Liver (tissue), 9 donors: ENCODE results near the gene MARCKS. TPM values are rescaled to one million over a fixed set of nuclear protein-coding genes. Genes with fewer than 3 reads are reported as not detected.

Source experiments
- DNase-seq: peaks from one replicate; pipeline ENCODE4 v3.0.0-alpha.2; 2017; ENCODE audit warnings: low spot score
- H3K27ac ChIP-seq, 2 donors: one replicate each; pipeline ENCODE4 v1.7.0; 2013; ENCODE audit warnings: inconsistent platforms in 2 of 2, low read length in 2 of 2, control low read depth in 1 of 2, low read depth in 1 of 2, mild to moderate bottlenecking in 1 of 2
- H3K27me3 ChIP-seq, 4 donors: one replicate each; pipeline versions ENCODE4 v1.6.1 to v1.7.0; 2013; ENCODE audit warnings: low read length in 3 of 4, inconsistent platforms in 1 of 4, mild to moderate bottlenecking in 1 of 4, moderate library complexity in 1 of 4; ENCODE audit not compliant: control insufficient read depth in 4 of 4, insufficient read depth in 4 of 4
- H3K36me3 ChIP-seq, 4 donors: one replicate each; pipeline versions ENCODE4 v1.6.1 to v1.7.0; 2013; ENCODE audit warnings: low read length in 3 of 4, mild to moderate bottlenecking in 3 of 4, low read depth in 1 of 4, moderate library complexity in 1 of 4; ENCODE audit not compliant: control insufficient read depth in 4 of 4, insufficient read depth in 3 of 4
- H3K4me1 ChIP-seq, 4 donors: one replicate each; pipeline versions ENCODE4 v1.6.1 to v1.7.0; 2013; ENCODE audit warnings: low read length in 3 of 4, mild to moderate bottlenecking in 3 of 4, moderate library complexity in 1 of 4; ENCODE audit not compliant: control insufficient read depth in 4 of 4, insufficient read depth in 4 of 4
- H3K4me3 ChIP-seq, 3 donors: one replicate each; pipeline versions ENCODE4 v1.6.1 to v1.7.0; 2013; ENCODE audit warnings: low read length in 3 of 3, control low read depth in 1 of 3, low read depth in 1 of 3, mild to moderate bottlenecking in 1 of 3
- H3K9ac ChIP-seq, 2 donors: one replicate each; pipeline ENCODE4 v1.7.0; 2013; ENCODE audit warnings: low read length in 2 of 2, mild to moderate bottlenecking in 2 of 2, moderate library complexity in 2 of 2, control low read depth in 1 of 2, low read depth in 1 of 2
- H3K9me3 ChIP-seq, 4 donors: one replicate each; pipeline versions ENCODE4 v1.6.1 to v1.7.0; 2013; ENCODE audit warnings: low read length in 3 of 4; ENCODE audit not compliant: control insufficient read depth in 4 of 4
- ATF3 ChIP-seq: IDR thresholded peaks from 2 replicates; pipeline ENCODE4 v1.6.1; 2016; ENCODE audit warnings: antibody characterized with exemption
- CTCF ChIP-seq: fragments of 150-350 bp; IDR thresholded peaks from 2 replicates; pipeline ENCODE4 v1.5.1; 2017; ENCODE audit warnings: improper control_type of control experiment, low read depth, low read length; ENCODE audit not compliant: missing input control
- EGR1 ChIP-seq, 2 donors: IDR thresholded peaks; 2 replicates each; pipeline ENCODE4 v1.6.1; 2016 to 2018; ENCODE audit warnings: antibody characterized with exemption in 2 of 2, low read depth in 2 of 2
- FOXA1 ChIP-seq: IDR thresholded peaks from 2 replicates; pipeline ENCODE4 v1.6.1; 2016; ENCODE audit warnings: antibody characterized with exemption
- FOXA2 ChIP-seq: IDR thresholded peaks from 2 replicates; pipeline ENCODE4 v1.6.1; 2016; ENCODE audit warnings: antibody characterized with exemption
- GABPA ChIP-seq, 2 donors: IDR thresholded peaks in 1 of 2; conservative IDR thresholded peaks in 1 of 2; 2 replicates each; pipeline ENCODE4 v1.6.1; 2016; ENCODE audit warnings: antibody characterized with exemption in 2 of 2, mild to moderate bottlenecking in 1 of 2, moderate library complexity in 1 of 2
- HNF4G ChIP-seq: IDR thresholded peaks from 2 replicates; pipeline ENCODE4 v1.6.1; 2016; ENCODE audit warnings: antibody characterized with exemption
- JUND ChIP-seq, 2 donors: IDR thresholded peaks; 2 replicates each; pipeline ENCODE4 v1.6.1; 2016; ENCODE audit warnings: antibody characterized with exemption in 2 of 2
- NR2F2 ChIP-seq: IDR thresholded peaks from 2 replicates; pipeline ENCODE4 v1.6.1; 2016; ENCODE audit warnings: antibody characterized with exemption
- RAD21 ChIP-seq, 2 donors: IDR thresholded peaks; 2 replicates each; pipeline ENCODE4 v1.6.1; 2016; ENCODE audit warnings: antibody characterized with exemption in 2 of 2, mild to moderate bottlenecking in 2 of 2
- REST ChIP-seq: IDR thresholded peaks from 2 replicates; pipeline ENCODE4 v1.6.1; 2016; ENCODE audit warnings: antibody characterized with exemption, mild to moderate bottlenecking
- RXRA ChIP-seq, 2 donors: IDR thresholded peaks; 2 replicates each; pipeline ENCODE4 v1.6.1; 2017 to 2018; ENCODE audit warnings: antibody characterized with exemption in 2 of 2, mild to moderate bottlenecking in 1 of 2
- SP1 ChIP-seq: IDR thresholded peaks from 2 replicates; pipeline ENCODE4 v1.6.1; 2018; ENCODE audit warnings: antibody characterized with exemption, mild to moderate bottlenecking
- TAF1 ChIP-seq: conservative IDR thresholded peaks from 2 replicates; pipeline ENCODE4 v1.6.1; 2016; ENCODE audit warnings: antibody characterized with exemption, mild to moderate bottlenecking
- YY1 ChIP-seq: IDR thresholded peaks from 2 replicates; pipeline ENCODE4 v1.6.1; 2016; ENCODE audit warnings: antibody characterized with exemption, mild to moderate bottlenecking
- WGBS: extraction: QIAGEN DNeasy Blood & Tissue Kit; methylation state at CpG from one replicate; pipeline ENCODE4 v1.1.7; 2013; 5-methylcytosine and 5-hydroxymethylcytosine counted together
- polyA plus RNA-seq, 2 donors: library from polyadenylated mRNA; stranded (reverse) in 1 of 2; unstranded in 1 of 2; fragments of 200-250 nt in 1 of 2; fragments of >200 nt in 1 of 2; fragmentation: Nextera tagmentation in 1 of 2; extraction: Ambion mirVana in 1 of 2; gene quantifications; one replicate each; pipeline versions ENCODE4 v1.2.1 to v1.2.3, GENCODE V29; 2013 to 2015
- total RNA-seq, 2 donors: library from RNA; depleted of rRNA; stranded (reverse); fragments of >200 nt; gene quantifications; one replicate each; pipeline ENCODE4 v1.2.3, GENCODE V29; 2014
- TF ChIP-seq, protein P1 (sequence below): IDR thresholded peaks from 2 replicates; pipeline ENCODE4 v1.6.1; 2016; ENCODE audit warnings: antibody characterized with exemption
- TF ChIP-seq, protein P2 (sequence below): IDR thresholded peaks from 2 replicates; pipeline ENCODE4 v1.6.1; 2016; ENCODE audit warnings: antibody characterized with exemption
- donor health status: healthy.
- donor health status: healthy.
- donor health status: healthy.
- donor health status: healthy.
- donor health status: healthy.

Gene MARCKS
- total and polyA plus RNA-seq, 4 donors, result 3.6 to 31.6 (median 5.9) TPM

DNA sequence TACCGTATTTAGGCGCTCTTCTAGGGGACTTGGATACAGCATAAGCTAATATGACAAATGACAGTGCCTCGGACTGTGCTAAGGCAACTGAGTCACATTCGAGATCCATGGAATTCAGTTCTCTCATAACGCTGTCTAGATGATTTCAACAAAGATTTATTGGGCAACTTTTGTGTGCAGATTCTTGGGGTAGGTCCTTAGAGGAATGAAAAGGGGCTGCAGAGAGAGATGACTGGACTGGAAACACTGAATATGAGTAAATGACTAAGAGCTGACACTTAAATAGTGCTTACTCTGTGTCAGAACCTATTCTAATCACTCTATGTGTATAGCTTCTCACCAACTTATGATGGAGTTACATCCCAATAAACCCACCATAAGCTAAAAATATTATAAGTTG lies 36.4 kb upstream of the MARCKS start (continued):
- TF ChIP-seq REST (no peak), CTCF (no peak), SP1 (no peak)

DNA sequence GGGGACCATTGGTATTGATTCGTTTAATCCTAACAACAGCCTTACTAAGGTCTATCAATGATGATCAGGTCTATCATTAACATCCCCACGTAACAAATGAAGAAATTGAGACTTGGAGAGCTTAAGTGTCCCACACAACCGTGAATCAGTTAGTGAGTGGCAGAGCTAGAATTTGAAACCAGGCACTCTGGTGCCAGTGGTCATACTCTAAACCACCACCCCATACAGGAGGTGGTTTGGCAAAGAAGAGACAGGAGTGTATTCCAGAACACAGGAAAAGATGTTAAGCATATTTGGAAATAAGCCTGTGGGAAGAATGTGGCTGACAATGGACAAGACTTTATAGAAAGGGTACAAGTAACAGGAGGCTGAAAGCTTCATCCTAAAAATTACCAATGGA lies 35.7 kb upstream of the MARCKS start:
- no peaks in the 10 kb centered on the region for H3K27me3 ChIP-seq
- WGBS, result 95% methylated on average over 3 of the region's 3 CpGs
- H3K36me3 ChIP-seq, result no peaks in the 10 kb centered on the region
- no peak overlapping the region for H3K4me3 ChIP-seq
- no peak for TF ChIP-seq RXRA (IDR thresholded peaks at IDR 0.05)
- TF ChIP-seq TAF1, result no peak
- TF ChIP-seq FOXA2, result no peak
- TF ChIP-seq REST, result no peak
- no peak for TF ChIP-seq SP1
- TF ChIP-seq ATF3, result no peak
- TF ChIP-seq EGR1 (IDR thresholded peaks at IDR 0.05; ENCODE audit: low read depth in 2 of 2), result no peak
- no peak for TF ChIP-seq RAD21 (IDR thresholded peaks at IDR 0.05)
- TF ChIP-seq CTCF, result no peak
- TF ChIP-seq GABPA (IDR thresholded peaks at IDR 0.05 in 1 of 2, conservative IDR thresholded peaks at IDR 0.05 in 1 of 2), result no peak
- TF ChIP-seq YY1, result no peak
- TF ChIP-seq NR2F2, result no peak
- no peak for TF ChIP-seq JUND (IDR thresholded peaks at IDR 0.05)
- TF ChIP-seq FOXA1, result no peak
- TF ChIP-seq, protein P1, sequence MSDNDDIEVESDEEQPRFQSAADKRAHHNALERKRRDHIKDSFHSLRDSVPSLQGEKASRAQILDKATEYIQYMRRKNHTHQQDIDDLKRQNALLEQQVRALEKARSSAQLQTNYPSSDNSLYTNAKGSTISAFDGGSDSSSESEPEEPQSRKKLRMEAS, result no peak
- no peak for TF ChIP-seq HNF4G
- TF ChIP-seq, protein P2, sequence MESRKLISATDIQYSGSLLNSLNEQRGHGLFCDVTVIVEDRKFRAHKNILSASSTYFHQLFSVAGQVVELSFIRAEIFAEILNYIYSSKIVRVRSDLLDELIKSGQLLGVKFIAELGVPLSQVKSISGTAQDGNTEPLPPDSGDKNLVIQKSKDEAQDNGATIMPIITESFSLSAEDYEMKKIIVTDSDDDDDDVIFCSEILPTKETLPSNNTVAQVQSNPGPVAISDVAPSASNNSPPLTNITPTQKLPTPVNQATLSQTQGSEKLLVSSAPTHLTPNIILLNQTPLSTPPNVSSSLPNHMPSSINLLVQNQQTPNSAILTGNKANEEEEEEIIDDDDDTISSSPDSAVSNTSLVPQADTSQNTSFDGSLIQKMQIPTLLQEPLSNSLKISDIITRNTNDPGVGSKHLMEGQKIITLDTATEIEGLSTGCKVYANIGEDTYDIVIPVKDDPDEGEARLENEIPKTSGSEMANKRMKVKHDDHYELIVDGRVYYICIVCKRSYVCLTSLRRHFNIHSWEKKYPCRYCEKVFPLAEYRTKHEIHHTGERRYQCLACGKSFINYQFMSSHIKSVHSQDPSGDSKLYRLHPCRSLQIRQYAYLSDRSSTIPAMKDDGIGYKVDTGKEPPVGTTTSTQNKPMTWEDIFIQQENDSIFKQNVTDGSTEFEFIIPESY, result no peak
- no peaks in the 10 kb centered on the region for H3K9me3 ChIP-seq
- H3K27ac ChIP-seq, result no peak overlapping the region
- peaks cover 0 to 9% (median 7%) of the 10 kb centered on the region in 4 donors for H3K4me1 ChIP-seq
- no peak overlapping the region for H3K9ac ChIP-seq
- DNase-seq, result no peak
